ENCODE results near the gene B3GNT8.
A peak's percentile ranks its signal among the peaks of the same experiment; 100 is the strongest.
"Not testable (repeated sequence)": the region's sequence is repeated elsewhere in the genome, so short reads cannot be mapped to it uniquely, and the experiment has no call there.

The B3GNT8 gene

DNA sequence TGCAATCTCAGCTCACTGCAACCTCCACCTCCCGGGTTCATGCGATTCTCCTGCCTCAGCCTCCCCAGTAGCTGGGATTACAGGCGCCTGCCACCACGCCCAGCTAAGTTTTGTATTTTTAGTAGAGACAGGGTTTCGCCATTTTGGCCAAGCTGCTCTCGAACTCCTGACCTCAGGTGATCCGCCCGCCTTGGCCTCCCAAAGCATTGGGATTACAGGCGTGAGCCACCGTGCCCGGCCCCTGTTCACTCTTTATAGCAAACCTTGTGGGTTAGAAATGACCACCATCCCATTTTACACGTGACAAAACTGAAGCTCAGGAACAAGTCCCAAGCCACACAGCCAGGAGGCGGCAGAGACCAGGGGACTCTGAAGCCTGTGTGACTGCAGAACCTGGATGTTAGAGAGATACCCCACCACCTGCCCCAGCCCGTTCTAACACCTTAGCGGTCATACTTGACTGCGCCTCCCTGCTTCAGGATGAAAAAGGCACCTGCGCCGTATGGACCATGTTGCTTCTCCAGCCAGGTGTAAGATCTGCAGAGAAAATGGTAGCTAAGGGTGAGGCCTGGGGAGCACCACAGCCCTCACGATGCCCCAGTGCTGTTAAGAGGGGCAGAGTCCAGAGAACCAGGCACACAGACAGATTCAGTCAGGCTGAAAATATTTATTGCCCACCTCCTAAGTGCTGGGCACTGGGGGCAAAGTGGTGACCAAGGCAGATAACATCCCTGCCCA is 8.9 kb upstream of the B3GNT8 start:
- no peak for DNase-seq

DNA sequence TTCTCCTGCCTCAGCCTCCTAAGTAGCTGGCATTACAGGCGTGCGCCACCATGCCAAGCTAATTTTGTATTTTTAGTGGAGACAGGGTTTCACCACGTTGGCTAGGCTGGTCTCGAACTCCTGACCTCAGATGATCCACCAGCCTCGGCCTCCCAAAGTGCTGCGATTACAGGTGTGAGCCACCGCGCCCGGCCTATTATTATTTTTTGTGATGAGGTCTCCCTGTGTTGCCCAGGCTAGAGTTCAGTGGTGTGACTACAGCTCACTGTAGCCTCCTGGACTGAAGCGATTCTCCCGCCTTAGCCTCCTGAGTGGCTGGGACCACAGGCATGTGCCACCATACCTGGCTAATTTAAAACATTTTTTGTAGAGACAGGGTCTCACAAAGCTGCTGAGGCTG is 8.2 kb upstream of the B3GNT8 start:
- not testable (repeated sequence) for DNase-seq

DNA sequence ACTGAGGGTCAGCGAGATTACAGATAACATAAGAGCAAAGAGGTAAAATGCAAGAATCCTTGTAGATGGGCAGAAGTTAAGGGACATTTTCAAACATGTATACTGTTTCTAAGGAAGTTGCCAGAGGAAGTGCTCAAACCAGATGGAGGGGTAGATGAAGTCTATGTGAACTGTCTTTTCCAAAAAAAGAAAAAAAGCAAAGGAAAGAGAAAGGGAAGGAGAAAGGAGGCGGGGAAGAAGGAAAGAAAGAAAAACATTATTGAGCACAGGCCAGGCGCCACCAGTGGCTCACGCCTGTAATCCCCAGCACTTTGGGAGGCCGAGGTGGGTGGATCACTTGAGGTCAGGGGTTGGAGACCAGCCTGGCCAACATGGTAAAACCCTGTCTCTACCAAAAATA is 7.3 kb upstream of the B3GNT8 start:
- no peak for DNase-seq

- DNase-seq: no peak
Observed at GRCh38 chr19:41433171-41433570, 6.0 kb upstream of the B3GNT8 start.

DNA sequence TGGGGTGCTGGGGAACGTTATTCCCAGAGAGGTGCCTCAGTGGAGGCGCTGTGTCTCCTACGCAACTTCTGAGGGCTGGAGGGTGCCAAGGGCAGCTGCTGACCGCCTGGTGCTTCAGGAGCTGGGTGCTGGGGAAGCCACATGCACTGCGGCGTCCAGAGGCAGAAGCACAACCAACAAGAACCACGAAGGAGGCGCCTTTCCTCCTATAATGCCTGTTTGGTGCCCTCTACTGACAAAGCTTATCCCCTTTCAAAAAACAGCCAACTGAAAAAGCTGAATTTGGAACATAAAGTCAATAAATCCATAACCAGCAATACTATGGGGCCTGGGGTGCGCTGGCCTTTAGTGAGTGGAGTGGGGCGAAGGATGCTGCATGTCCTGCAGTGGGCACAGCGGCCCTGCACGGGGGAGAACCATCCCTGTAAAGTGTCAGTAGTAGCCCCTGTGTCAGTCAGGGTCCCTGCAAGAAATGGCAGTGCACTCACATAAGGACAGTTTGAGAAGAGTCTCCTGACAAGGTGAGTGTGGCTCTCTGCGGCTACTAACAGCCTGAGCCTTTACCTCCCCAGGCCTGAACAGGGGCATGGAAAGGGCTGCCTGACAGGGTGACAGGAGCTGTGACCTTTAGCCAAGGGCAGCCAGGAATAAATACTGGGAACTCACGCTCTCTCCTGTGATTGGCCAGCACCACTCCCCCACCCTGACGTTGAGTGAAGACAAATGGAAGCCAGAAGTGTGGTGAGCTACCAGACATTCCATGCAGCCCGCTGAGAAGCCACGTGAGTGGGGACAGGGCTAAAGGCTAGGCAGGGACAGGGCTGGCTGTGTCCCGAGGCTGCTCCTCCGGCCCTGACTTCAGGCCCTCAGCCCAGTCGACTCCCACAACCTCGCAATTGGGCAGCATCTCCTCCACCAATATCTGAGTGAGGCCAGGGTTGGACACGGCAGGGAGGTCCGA is 4.5 kb upstream of the B3GNT8 start:
- no peak for DNase-seq

DNA sequence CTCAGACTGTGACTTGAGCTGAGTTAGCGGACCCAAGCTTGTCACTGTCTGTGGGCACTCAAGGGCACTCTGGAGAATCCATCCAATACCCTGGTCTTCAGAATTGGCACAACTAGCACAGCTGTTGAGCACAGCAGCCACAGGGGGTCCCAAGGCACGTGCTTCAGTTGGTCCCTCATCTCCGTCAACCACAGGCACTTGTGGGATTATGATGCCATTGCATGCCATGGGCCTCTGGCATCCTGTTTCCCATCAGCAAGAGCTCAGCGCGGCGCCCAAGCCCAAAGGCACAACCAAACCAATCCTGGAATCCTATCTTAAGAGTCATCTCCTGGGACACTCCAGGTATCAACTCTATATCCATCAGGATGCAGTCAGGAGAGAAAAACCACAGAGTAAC is 3.7 kb upstream of the B3GNT8 start:
- no peak for DNase-seq

GRCh38 chr19:41428481-41428859 is 1.3 kb upstream of the B3GNT8 start:
- no peak for DNase-seq

- peak; percentile 61 for DNase-seq
Observed at GRCh38 chr19:41427647-41428480, 690 bp upstream of the B3GNT8 start.

- DNase-seq: no peak
Observed at GRCh38 chr19:41426116-41426841, 895 bp downstream of the B3GNT8 start.

DNA sequence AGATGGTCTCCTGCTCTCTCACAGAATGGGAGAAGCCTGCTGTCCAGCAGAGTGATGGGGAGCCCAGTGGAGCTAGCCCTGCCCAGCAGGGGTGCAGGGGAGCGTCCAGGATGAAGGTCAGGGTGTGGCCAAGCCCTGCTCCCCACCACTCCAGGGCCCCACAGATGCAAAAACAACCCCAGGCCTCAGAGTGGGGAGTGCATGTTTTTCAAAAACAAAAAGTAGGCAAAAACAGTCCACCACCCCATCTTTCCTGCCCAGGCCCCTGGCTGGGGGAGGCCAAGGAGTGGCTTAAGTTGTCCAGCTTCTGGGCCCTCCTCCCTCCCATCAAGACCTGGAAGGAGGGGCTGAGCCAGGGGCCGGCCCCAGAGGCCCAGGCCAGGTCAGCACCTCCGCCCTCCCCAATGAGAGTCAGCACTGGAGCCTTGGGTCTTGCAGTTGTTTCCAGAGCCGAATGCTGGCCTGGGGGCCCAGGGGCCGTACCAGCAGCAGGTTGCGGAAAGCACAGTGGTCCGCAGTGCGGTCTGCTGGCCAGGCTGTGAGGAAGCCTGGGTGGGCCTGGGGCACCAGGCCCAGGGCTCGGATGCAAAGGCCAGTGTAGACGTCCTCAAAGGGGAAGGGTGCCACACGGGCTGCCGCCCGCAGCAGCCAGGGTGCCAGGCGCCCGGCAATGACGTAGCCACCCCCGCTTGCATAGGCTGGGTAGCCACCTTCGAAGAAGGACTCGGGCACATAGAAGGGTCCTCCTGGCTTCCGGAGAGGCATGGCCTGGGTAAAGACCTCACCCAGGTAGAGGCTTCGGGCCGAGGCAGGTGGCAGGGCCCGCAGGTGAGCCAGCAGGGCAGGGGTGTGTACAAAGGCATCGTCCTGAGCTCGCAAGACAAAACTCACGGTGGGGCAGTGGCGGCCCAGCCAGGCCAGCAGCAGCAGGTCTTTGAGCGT is 1.7 kb downstream of the B3GNT8 start:
- no peak for DNase-seq

DNA sequence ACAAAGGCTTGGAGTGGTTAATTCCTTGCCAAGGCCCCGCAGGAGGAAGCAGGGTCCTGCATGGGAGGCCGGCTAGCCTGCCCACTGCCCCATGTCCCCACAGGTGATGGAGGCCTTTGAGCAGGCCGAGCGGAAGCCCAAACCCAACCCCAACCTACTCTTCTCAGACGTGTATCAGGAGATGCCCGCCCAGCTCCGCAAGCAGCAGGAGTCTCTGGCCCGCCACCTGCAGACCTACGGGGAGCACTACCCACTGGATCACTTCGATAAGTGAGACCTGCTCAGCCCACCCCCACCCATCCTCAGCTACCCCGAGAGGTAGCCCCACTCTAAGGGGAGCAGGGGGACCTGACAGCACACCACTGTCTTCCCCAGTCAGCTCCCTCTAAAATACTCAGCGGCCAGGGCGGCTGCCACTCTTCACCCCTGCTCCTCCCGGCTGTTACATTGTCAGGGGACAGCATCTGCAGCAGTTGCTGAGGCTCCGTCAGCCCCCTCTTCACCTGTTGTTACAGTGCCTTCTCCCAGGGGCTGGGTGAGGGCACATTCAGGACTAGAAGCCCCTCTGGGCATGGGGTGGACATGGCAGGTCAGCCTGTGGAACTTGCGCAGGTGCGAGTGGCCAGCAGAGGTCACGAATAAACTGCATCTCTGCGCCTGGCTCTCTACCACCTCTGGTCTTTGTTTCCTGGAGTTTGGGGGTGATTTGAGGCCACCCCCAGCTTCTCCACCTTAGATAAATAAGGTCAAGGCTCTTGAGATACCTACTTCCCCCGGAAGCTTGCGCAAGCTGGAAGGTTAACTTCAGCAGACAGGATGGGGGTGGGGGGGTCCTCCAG is 2.6 kb downstream of the B3GNT8 start:
- no peak for DNase-seq

DNA sequence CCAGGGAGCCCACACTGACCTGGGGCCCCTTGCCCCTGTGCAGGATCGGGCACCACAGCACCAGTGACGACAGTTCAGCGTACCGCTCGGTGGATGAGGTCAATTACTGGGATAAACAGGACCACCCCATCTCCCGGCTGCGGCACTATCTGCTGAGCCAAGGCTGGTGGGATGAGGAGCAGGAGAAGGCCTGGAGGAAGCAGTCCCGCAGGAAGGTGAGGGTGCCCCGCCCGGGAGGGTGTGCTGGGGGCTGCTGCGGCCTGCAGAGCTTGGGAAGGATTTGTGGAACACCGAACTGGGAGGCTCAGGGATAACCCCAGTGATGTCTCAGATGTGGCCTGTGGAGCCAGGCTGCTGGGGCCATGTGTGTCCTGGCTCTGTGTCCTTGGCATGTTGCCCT is 4.2 kb downstream of the B3GNT8 start:
- DNase-seq: no peak

- no peak for DNase-seq
Observed at GRCh38 chr19:41422456-41422855, 4.7 kb downstream of the B3GNT8 start.

- no peak for DNase-seq
Observed at GRCh38 chr19:41421973-41422372, 5.2 kb downstream of the B3GNT8 start.

GRCh38 chr19:41421314-41421713 is 5.9 kb downstream of the B3GNT8 start:
- no peak for DNase-seq

GRCh38 chr19:41420101-41420880 is 6.9 kb downstream of the B3GNT8 start:
- DNase-seq: no peak

GRCh38 chr19:41416194-41416674 is 10.9 kb downstream of the B3GNT8 start:
- no peak for DNase-seq

DNA sequence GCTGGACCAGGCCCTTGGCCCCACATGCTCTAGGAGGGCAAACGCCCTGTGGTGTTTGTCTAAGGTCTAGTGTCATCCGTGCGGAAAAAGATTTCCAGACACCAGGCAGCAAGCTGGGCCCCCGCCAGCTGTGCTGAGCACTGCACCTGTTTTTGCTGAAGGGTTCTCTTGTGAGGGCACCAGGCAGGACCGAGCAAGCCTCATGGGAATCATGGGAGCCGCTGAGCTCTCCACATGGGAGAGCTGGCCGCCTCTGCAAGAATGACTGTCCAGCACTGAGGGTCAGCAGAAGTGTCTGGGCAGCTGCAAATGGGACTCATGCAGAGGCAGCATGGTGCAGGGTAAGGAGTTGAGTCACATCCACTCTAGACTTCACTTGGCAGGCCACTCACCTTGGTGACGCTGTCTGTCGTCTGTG is 12.0 kb downstream of the B3GNT8 start:
- no peak for DNase-seq

DNA sequence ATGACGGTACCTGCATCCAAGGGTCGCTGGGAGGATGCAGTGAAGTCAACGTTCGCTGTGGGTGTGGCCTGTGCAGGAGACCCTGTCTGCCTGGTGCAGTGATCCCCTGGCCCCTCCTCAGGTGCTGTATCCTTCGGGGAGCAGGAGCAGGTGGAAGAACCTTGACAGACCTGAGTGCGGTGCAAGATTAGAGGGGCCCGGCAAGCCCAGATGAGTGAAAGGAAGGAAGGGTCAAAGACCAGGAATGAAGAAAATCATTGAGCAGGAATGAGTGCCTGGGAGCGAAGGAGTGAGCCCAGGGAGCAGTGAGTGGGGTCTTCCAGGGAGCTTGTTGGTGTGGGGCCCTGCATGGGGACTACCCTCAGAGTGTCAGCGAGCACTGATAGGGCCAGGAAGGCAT is 12.7 kb downstream of the B3GNT8 start:
- DNase-seq: no peak

All from activated CD8-positive, alpha-beta memory T cell treated with anti-CD3 and anti-CD28 coated beads, Interleukin-2, amount 50 U/mL, for 48 hours (primary cell).